ENCODE measurements around the gene UNC93A.
"Not testable (repeated sequence)": the region's sequence is repeated elsewhere in the genome, so short reads cannot be mapped to it uniquely, and the experiment has no call there.

The UNC93A gene

GRCh38 chr6:167294651-167295494 is 3.8 kb downstream of the UNC93A start:
- no peak for DNase-seq

GRCh38 chr6:167295495-167296292 is 4.6 kb downstream of the UNC93A start:
- DNase-seq: no peak

GRCh38 chr6:167296293-167296690 is 5.2 kb downstream of the UNC93A start:
- DNase-seq: no peak

GRCh38 chr6:167296902-167297301 is 5.8 kb downstream of the UNC93A start:
- no peak for DNase-seq

GRCh38 chr6:167298127-167298526 is 7.0 kb downstream of the UNC93A start:
- no peak for DNase-seq

GRCh38 chr6:167299641-167300308 is 8.7 kb downstream of the UNC93A start:
- no peak for DNase-seq

- DNase-seq: no peak
Measured at GRCh38 chr6:167300902-167301777, 10.0 kb downstream of the UNC93A start.

GRCh38 chr6:167302074-167302473 is 11.0 kb downstream of the UNC93A start:
- DNase-seq: no peak

- DNase-seq: no peak
Measured at GRCh38 chr6:167302796-167303195, 11.7 kb downstream of the UNC93A start.

- no peak for DNase-seq
Measured at GRCh38 chr6:167303675-167304625, 12.8 kb downstream of the UNC93A start.

GRCh38 chr6:167304912-167305311 is 13.8 kb downstream of the UNC93A start:
- no peak for DNase-seq

GRCh38 chr6:167305796-167306195 is 14.7 kb downstream of the UNC93A start:
- DNase-seq: no peak

GRCh38 chr6:167306401-167306998 is 15.4 kb downstream of the UNC93A start:
- no peak for DNase-seq

GRCh38 chr6:167307342-167307955 is 16.3 kb downstream of the UNC93A start:
- DNase-seq: no peak

- no peak for DNase-seq
Measured at GRCh38 chr6:167308207-167308606, 17.1 kb downstream of the UNC93A start.

- DNase-seq: not testable (repeated sequence)
Measured at GRCh38 chr6:167309355-167310192, 18.5 kb downstream of the UNC93A start.

GRCh38 chr6:167311286-167311685 is 20.2 kb downstream of the UNC93A start:
- DNase-seq: no peak

- not testable (repeated sequence) for DNase-seq
Measured at GRCh38 chr6:167311691-167312090, 20.6 kb downstream of the UNC93A start.

- DNase-seq: no peak
Measured at GRCh38 chr6:167314180-167314821, 23.2 kb downstream of the UNC93A start.
